ENCODE measurements around the gene THADA.

Gene THADA

GRCh38 chr2:43270461-43270860 is 325.4 kb downstream of the THADA start:
- TF ChIP-seq EZH2phosphoT487 (IDR thresholded peaks at IDR 0.05; ENCODE audit: low read depth) (no peak), CTCF (IDR thresholded peaks at IDR 0.05; ENCODE audit: low read depth, low read length) (no peak)
- no peak overlapping the region for H3K4me2 ChIP-seq (ENCODE audit: low read length)
- H3K9me3 ChIP-seq (ENCODE audit: insufficient read depth, low read length): no peaks in the 10 kb centered on the region
- H3K27ac ChIP-seq (ENCODE audit: low read length): no peak overlapping the region
- no peaks in the 10 kb centered on the region for H3K4me1 ChIP-seq (ENCODE audit: low read length)
- H3K79me2 ChIP-seq (ENCODE audit: low read length): no peaks in the 10 kb centered on the region
- no peak overlapping the region for H3K4me3 ChIP-seq (ENCODE audit: low read length)
- H3K36me3 ChIP-seq (replicated peaks; ENCODE audit: low read depth, low read length): peaks cover 2% of the 10 kb centered on the region
- no peak overlapping the region for H3K9ac ChIP-seq (ENCODE audit: low read length)
- H3K27me3 ChIP-seq (ENCODE audit: low read depth, low read length): no peaks in the 10 kb centered on the region
- H4K20me1 ChIP-seq (ENCODE audit: insufficient read depth, low read length): no peaks in the 10 kb centered on the region
- no peak overlapping the region for H2AFZ ChIP-seq (ENCODE audit: low read depth, low read length)

GRCh38 chr2:43269706-43270105 is 326.1 kb downstream of the THADA start:
- Histone ChIP-seq H3K4me2 (ENCODE audit: low read length) (no peak overlapping the region), H3K79me2 (ENCODE audit: low read length) (no peaks in the 10 kb centered on the region), H2AFZ (ENCODE audit: low read depth, low read length) (no peak overlapping the region), H3K27me3 (ENCODE audit: low read depth, low read length) (no peaks in the 10 kb centered on the region), H3K9me3 (ENCODE audit: insufficient read depth, low read length) (no peaks in the 10 kb centered on the region), H3K27ac (ENCODE audit: low read length) (no peak overlapping the region), H3K36me3 (replicated peaks; ENCODE audit: low read depth, low read length) (peaks cover 2% of the 10 kb centered on the region), H3K9ac (ENCODE audit: low read length) (no peak overlapping the region), H4K20me1 (ENCODE audit: insufficient read depth, low read length) (no peaks in the 10 kb centered on the region), H3K4me1 (ENCODE audit: low read length) (no peaks in the 10 kb centered on the region), H3K4me3 (ENCODE audit: low read length) (no peak overlapping the region)
- no peak for TF ChIP-seq EZH2phosphoT487 (IDR thresholded peaks at IDR 0.05; ENCODE audit: low read depth)

- H3K9ac ChIP-seq (ENCODE audit: low read length): no peak overlapping the region
- H3K4me2 ChIP-seq (ENCODE audit: low read length): no peak overlapping the region
- no peaks in the 10 kb centered on the region for H3K79me2 ChIP-seq (ENCODE audit: low read length)
- no peaks in the 10 kb centered on the region for H4K20me1 ChIP-seq (ENCODE audit: insufficient read depth, low read length)
- H3K27ac ChIP-seq (ENCODE audit: low read length): no peak overlapping the region
- H2AFZ ChIP-seq (ENCODE audit: low read depth, low read length): no peak overlapping the region
- no peaks in the 10 kb centered on the region for H3K9me3 ChIP-seq (ENCODE audit: insufficient read depth, low read length)
- H3K27me3 ChIP-seq (ENCODE audit: low read depth, low read length): no peaks in the 10 kb centered on the region
- no peak overlapping the region for H3K4me3 ChIP-seq (ENCODE audit: low read length)
- peaks cover 2% of the 10 kb centered on the region for H3K36me3 ChIP-seq (replicated peaks; ENCODE audit: low read depth, low read length)
- H3K4me1 ChIP-seq (ENCODE audit: low read length): no peaks in the 10 kb centered on the region
- TF ChIP-seq CTCF (IDR thresholded peaks at IDR 0.05; ENCODE audit: low read depth, low read length) (no peak), EZH2phosphoT487 (IDR thresholded peaks at IDR 0.05; ENCODE audit: low read depth) (no peak)
These were observed 326.7 kb downstream of the THADA start for GRCh38 chr2:43269074-43269572.

- H3K4me1 ChIP-seq (ENCODE audit: low read length): no peaks in the 10 kb centered on the region
- H3K36me3 ChIP-seq (replicated peaks; ENCODE audit: low read depth, low read length): peaks cover 2% of the 10 kb centered on the region
- no peaks in the 10 kb centered on the region for H3K27me3 ChIP-seq (ENCODE audit: low read depth, low read length)
- no peaks in the 10 kb centered on the region for H3K79me2 ChIP-seq (ENCODE audit: low read length)
- no peak overlapping the region for H3K27ac ChIP-seq (ENCODE audit: low read length)
- H3K9me3 ChIP-seq (ENCODE audit: insufficient read depth, low read length): no peaks in the 10 kb centered on the region
- H3K4me2 ChIP-seq (ENCODE audit: low read length): no peak overlapping the region
- no peak overlapping the region for H2AFZ ChIP-seq (ENCODE audit: low read depth, low read length)
- H3K9ac ChIP-seq (ENCODE audit: low read length): no peak overlapping the region
- H4K20me1 ChIP-seq (ENCODE audit: insufficient read depth, low read length): no peaks in the 10 kb centered on the region
- no peak overlapping the region for H3K4me3 ChIP-seq (ENCODE audit: low read length)
- no peak for TF ChIP-seq EZH2phosphoT487 (IDR thresholded peaks at IDR 0.05; ENCODE audit: low read depth)
- no peak for TF ChIP-seq CTCF (IDR thresholded peaks at IDR 0.05; ENCODE audit: low read depth, low read length)
These were observed 327.5 kb downstream of the THADA start for GRCh38 chr2:43268066-43268953.
